ENCODE data around the gene RFNG.

RFNG gene

GRCh38 chr17:82086941-82087906 lies 35.6 kb upstream of the RFNG start:
- H3K27ac ChIP-seq (ENCODE audit: low read depth, low read length), result no peak overlapping the region
- no peak overlapping the region for H3K9ac ChIP-seq (ENCODE audit: low read length)
- peaks cover 37% of the 10 kb centered on the region for H3K36me3 ChIP-seq (ENCODE audit: insufficient read depth, low read length)
- H3K4me1 ChIP-seq (ENCODE audit: insufficient read depth, low read length), result no peaks in the 10 kb centered on the region
- no peaks in the 10 kb centered on the region for H3K27me3 ChIP-seq (ENCODE audit: control insufficient read depth in 1 of 2, insufficient read depth in 2 of 2, low read length in 2 of 2)
- H3K4me3 ChIP-seq (ENCODE audit: low read depth in 1 of 2, low read length in 2 of 2), result no peak overlapping the region
- H3K9me3 ChIP-seq (ENCODE audit: low read length), result no peaks in the 10 kb centered on the region

DNA sequence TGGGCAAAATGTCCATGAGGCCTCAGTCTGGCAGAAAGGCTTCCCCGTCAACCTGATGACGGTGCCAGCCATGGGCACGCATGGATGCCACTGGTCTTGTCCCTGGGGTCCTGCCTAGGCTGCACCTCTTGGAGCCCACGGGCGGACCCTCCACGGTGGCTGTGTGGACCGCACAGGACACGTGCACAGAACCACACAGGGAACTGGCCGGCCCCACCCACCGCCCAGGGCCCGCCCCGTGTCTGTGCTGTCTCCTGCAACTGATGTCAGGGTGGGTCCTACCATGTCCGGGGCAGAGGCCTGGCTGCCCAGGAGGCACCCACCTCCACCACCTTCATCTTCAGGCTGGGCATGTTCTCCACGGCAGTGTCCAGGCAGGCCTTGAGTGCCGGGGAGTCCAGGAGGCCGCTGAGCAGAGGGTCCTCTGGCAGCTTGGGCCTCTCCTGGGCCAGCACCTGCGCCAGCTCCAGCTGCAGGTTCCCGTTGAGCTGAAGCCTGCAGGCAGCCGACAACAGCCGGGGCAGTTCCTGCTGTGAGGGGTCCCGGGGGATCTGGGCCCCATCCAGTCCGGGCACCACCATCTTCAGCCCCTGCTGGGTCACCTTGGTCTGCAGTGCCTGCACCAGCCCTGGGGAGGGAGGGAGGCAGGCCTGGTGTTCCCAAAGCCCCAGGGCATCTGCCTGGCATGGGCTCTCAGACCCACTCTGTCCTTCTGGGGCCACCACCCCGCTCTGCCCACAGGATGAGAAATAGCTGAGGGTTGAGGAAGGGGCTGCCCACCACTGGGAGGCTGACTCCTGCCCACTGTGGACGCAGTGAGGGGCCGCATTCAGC lies 34.5 kb upstream of the RFNG start:
- no peak overlapping the region for H3K27ac ChIP-seq (ENCODE audit: low read depth, low read length)
- H3K4me1 ChIP-seq (ENCODE audit: insufficient read depth, low read length), result no peaks in the 10 kb centered on the region
- H3K4me3 ChIP-seq (ENCODE audit: low read depth in 1 of 2, low read length in 2 of 2), result no peak overlapping the region
- H3K36me3 ChIP-seq (ENCODE audit: insufficient read depth, low read length), result peaks cover 27% of the 10 kb centered on the region
- H3K27me3 ChIP-seq (ENCODE audit: control insufficient read depth in 1 of 2, insufficient read depth in 2 of 2, low read length in 2 of 2), result no peaks in the 10 kb centered on the region
- no peaks in the 10 kb centered on the region for H3K9me3 ChIP-seq (ENCODE audit: low read length)
- H3K9ac ChIP-seq (ENCODE audit: low read length), result no peak overlapping the region

DNA sequence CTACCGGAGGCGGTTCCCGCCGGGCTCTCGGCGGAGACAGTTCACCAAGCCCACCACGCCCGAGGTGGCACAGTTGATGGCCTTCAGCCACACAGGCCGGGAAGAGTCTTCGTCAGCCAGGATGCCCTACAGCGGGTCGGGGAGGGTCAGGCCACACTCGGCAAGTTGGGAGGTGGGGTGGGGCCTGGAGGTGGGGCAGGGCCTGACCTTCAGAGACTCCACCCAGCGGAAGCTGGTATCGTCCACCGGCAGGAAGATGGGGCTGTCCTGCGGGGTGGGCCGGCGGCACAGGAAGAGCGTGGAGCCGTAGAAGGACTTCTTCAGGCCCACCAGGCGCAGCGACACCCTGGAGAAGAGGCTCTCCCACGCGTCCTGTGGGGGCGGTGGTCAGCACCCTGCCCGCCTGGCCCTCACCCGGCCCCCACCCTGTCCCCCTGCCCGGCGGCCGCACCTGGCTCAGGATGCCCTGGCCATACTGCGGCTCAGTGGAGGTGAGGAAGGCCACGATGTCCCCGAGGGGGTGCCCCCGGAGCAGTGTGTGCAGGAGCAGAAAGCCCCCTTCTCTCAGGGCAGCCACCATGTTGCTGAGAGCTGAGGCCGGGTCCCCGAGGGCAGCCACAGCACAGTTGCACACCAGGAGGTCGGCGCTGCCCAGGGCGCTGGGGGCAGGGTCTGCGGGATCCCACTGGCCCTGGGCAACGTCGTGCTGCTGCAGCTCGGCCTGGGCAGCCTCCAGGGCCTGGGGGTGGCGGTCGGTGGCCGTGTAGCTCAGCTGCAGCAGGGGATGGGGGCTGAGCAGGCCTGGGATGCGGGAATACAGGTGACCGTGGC lies 33.6 kb upstream of the RFNG start:
- Histone ChIP-seq H3K9me3 (ENCODE audit: low read length) (no peaks in the 10 kb centered on the region), H3K9ac (ENCODE audit: low read length) (no peak overlapping the region), H3K27ac (ENCODE audit: low read depth, low read length) (no peak overlapping the region), H3K36me3 (ENCODE audit: insufficient read depth, low read length) (peaks cover 25% of the 10 kb centered on the region), H3K4me1 (ENCODE audit: insufficient read depth, low read length) (no peaks in the 10 kb centered on the region), H3K4me3 (ENCODE audit: low read depth in 1 of 2, low read length in 2 of 2) (no peak overlapping the region), H3K27me3 (ENCODE audit: control insufficient read depth in 1 of 2, insufficient read depth in 2 of 2, low read length in 2 of 2) (no peaks in the 10 kb centered on the region)

GRCh38 chr17:82084373-82085030 lies 32.9 kb upstream of the RFNG start:
- Histone ChIP-seq H3K4me3 (ENCODE audit: low read depth in 1 of 2, low read length in 2 of 2) (no peak overlapping the region), H3K27ac (ENCODE audit: low read depth, low read length) (no peak overlapping the region), H3K9ac (ENCODE audit: low read length) (no peak overlapping the region), H3K27me3 (ENCODE audit: control insufficient read depth in 1 of 2, insufficient read depth in 2 of 2, low read length in 2 of 2) (no peaks in the 10 kb centered on the region), H3K9me3 (ENCODE audit: low read length) (no peaks in the 10 kb centered on the region), H3K4me1 (ENCODE audit: insufficient read depth, low read length) (no peaks in the 10 kb centered on the region), H3K36me3 (ENCODE audit: insufficient read depth, low read length) (peaks cover 18% of the 10 kb centered on the region)

DNA sequence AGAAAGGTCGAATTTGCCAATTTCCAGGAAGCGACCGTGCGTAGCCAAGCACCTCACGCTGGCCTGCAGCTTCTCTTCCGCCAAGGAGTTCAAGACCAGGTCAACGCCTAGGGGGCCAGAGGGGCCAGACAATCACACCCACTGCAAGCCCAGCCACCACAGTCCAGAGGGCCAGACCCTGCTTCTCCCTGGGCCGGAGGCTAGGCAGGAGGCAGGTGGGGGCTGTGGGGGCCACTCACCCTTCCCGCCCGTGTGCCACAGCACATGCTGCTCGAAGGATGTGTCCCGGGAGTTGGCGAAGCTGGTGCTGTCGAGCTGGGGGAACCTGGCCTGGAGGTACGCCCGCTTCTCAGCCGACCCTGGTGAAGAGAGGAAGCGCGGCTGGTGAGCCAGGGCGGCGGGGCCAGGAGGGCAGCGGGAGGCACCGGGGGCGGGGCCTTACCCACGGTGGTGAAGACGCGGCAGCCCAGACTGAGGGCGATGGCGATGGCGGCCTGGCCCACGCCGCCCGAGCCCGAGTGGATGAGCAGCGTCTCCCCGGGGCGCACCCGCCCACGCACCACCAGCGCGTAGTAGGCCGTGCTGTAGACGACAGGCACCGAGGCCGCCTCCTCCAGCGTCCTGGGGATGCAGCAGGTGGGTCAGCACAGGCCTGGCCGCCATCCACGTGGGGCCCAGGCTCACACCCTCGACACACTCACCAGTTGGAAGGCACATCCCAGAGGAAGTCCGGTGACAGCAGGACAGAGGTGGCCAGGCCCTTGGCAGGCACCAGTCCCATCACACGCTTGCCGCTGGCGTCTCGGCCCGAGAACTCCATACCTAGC lies 32.1 kb upstream of the RFNG start:
- Histone ChIP-seq H3K9me3 (ENCODE audit: low read length) (no peaks in the 10 kb centered on the region), H3K36me3 (ENCODE audit: insufficient read depth, low read length) (peaks cover 12% of the 10 kb centered on the region), H3K9ac (ENCODE audit: low read length) (no peak overlapping the region), H3K27me3 (ENCODE audit: control insufficient read depth in 1 of 2, insufficient read depth in 2 of 2, low read length in 2 of 2) (no peaks in the 10 kb centered on the region), H3K4me1 (ENCODE audit: insufficient read depth, low read length) (no peaks in the 10 kb centered on the region), H3K4me3 (ENCODE audit: low read depth in 1 of 2, low read length in 2 of 2) (no peak overlapping the region), H3K27ac (ENCODE audit: low read depth, low read length) (no peak overlapping the region)

DNA sequence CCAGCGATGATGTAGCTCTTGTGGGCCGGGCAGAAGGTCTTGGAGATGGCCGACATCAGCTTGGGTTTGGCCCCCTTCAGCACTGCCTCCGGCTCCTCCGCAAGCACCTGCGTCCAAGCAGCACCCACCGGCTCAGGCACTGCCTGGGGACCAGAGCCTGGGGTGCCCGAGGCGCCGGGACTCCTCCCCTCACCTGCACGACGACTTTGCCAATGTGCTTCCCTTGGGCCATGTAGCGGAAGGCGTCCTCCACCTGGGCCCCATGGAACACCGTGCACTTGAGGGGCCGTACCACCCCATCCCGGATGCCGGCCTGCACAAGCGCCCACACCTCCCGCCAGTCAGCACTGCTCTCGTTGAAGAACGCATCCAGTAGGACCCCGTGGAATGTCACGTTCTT lies 31.4 kb upstream of the RFNG start:
- no peaks in the 10 kb centered on the region for H3K27me3 ChIP-seq (ENCODE audit: control insufficient read depth in 1 of 2, insufficient read depth in 2 of 2, low read length in 2 of 2)
- no peak overlapping the region for H3K9ac ChIP-seq (ENCODE audit: low read length)
- H3K27ac ChIP-seq (ENCODE audit: low read depth, low read length), result no peak overlapping the region
- peaks cover 5% of the 10 kb centered on the region for H3K36me3 ChIP-seq (ENCODE audit: insufficient read depth, low read length)
- no peak overlapping the region for H3K4me3 ChIP-seq (ENCODE audit: low read depth in 1 of 2, low read length in 2 of 2)
- no peaks in the 10 kb centered on the region for H3K4me1 ChIP-seq (ENCODE audit: insufficient read depth, low read length)
- no peaks in the 10 kb centered on the region for H3K9me3 ChIP-seq (ENCODE audit: low read length)

DNA sequence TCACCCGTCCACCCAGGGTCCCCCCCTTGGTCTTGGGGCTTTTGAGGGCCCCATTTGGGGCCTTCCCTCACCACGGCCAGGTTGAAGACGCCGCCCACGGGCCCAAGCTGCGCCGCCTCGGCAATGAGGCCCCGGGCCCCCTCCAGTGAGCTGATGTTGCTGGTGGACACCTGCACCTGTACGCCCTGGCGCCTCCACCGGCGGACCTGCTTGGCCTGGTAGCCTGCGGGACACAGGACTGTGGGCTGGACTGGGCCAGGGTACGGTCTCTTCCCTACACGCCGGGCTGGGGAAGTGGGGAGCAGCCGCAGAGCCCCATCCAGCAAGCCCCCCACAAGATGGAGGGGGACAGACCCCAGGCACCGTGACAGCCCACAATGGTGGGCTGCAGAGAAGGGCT lies 30.8 kb upstream of the RFNG start:
- no peaks in the 10 kb centered on the region for H3K9me3 ChIP-seq (ENCODE audit: low read length)
- H3K4me1 ChIP-seq (ENCODE audit: insufficient read depth, low read length), result no peaks in the 10 kb centered on the region
- no peak overlapping the region for H3K4me3 ChIP-seq (ENCODE audit: low read depth in 1 of 2, low read length in 2 of 2)
- no peaks in the 10 kb centered on the region for H3K27me3 ChIP-seq (ENCODE audit: control insufficient read depth in 1 of 2, insufficient read depth in 2 of 2, low read length in 2 of 2)
- H3K9ac ChIP-seq (ENCODE audit: low read length), result no peak overlapping the region
- no peaks in the 10 kb centered on the region for H3K36me3 ChIP-seq (ENCODE audit: insufficient read depth, low read length)
- no peak overlapping the region for H3K27ac ChIP-seq (ENCODE audit: low read depth, low read length)

GRCh38 chr17:82081966-82082365 lies 30.4 kb upstream of the RFNG start:
- Histone ChIP-seq H3K9ac (ENCODE audit: low read length) (no peak overlapping the region), H3K9me3 (ENCODE audit: low read length) (no peaks in the 10 kb centered on the region), H3K4me1 (ENCODE audit: insufficient read depth, low read length) (no peaks in the 10 kb centered on the region)

DNA sequence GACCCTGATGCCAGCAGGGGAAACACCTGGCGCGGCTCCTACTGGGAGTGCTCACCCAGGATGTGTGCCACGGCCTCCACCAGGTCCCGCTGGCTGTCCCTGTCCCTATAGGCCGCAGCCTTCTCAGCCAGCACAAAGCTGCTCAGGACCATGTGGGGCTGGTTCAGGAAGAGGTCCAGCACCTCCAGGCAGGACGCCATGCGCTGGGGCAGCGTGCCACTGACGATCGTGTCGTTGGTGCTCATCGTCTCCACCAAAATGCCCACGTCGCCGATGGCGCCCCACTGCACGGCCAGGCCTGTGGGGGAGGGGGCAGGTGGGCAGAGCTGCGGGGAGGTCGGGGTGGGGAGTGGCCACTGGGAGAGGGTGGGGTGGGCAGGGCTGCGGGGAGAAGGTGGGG lies 29.9 kb upstream of the RFNG start:
- no peak overlapping the region for H3K4me3 ChIP-seq (ENCODE audit: low read depth in 1 of 2, low read length in 2 of 2)
- no peaks in the 10 kb centered on the region for H3K4me1 ChIP-seq (ENCODE audit: insufficient read depth, low read length)
- no peak overlapping the region for H3K27ac ChIP-seq (ENCODE audit: low read depth, low read length)
- H3K9ac ChIP-seq (ENCODE audit: low read length), result no peak overlapping the region
- H3K27me3 ChIP-seq (ENCODE audit: control insufficient read depth in 1 of 2, insufficient read depth in 2 of 2, low read length in 2 of 2), result no peaks in the 10 kb centered on the region
- no peaks in the 10 kb centered on the region for H3K9me3 ChIP-seq (ENCODE audit: low read length)
- H3K36me3 ChIP-seq (ENCODE audit: insufficient read depth, low read length), result no peaks in the 10 kb centered on the region

More at GRCh38 chr17:82081966-82082365, 30.4 kb upstream of the RFNG start:
- H3K27me3 ChIP-seq (ENCODE audit: control insufficient read depth in 1 of 2, insufficient read depth in 2 of 2, low read length in 2 of 2), result no peaks in the 10 kb centered on the region
- no peak overlapping the region for H3K27ac ChIP-seq (ENCODE audit: low read depth, low read length)
- H3K4me3 ChIP-seq (ENCODE audit: low read depth in 1 of 2, low read length in 2 of 2), result no peak overlapping the region
- H3K36me3 ChIP-seq (ENCODE audit: insufficient read depth, low read length), result no peaks in the 10 kb centered on the region

GRCh38 chr17:82080789-82081464 lies 29.3 kb upstream of the RFNG start:
- no peaks in the 10 kb centered on the region for H3K27me3 ChIP-seq (ENCODE audit: control insufficient read depth in 1 of 2, insufficient read depth in 2 of 2, low read length in 2 of 2)
- no peaks in the 10 kb centered on the region for H3K4me1 ChIP-seq (ENCODE audit: insufficient read depth, low read length)
- H3K27ac ChIP-seq (ENCODE audit: low read depth, low read length), result no peak overlapping the region
- H3K4me3 ChIP-seq (ENCODE audit: low read depth in 1 of 2, low read length in 2 of 2), result no peak overlapping the region
- H3K9ac ChIP-seq (ENCODE audit: low read length), result no peak overlapping the region
- no peaks in the 10 kb centered on the region for H3K9me3 ChIP-seq (ENCODE audit: low read length)
- H3K36me3 ChIP-seq (ENCODE audit: insufficient read depth, low read length), result no peaks in the 10 kb centered on the region

All from muscle layer of colon (tissue), 2 donors.